Activated CD8-positive, alpha-beta memory T cell treated with anti-CD3 and anti-CD28 coated beads, Interleukin-2, amount 50 U/mL, for 24 hours (primary cell): ENCODE results near the gene SARM1.

Experiments
- DNase-seq: peaks from one replicate; pipeline ENCODE4 v3.0.0-alpha.2; 2020; ENCODE audit errors: extremely low read depth

The SARM1 gene

GRCh38 chr17:28368915-28369683 lies 2.4 kb upstream of the SARM1 start:
- no peak for DNase-seq

GRCh38 chr17:28369684-28370034 lies 1.8 kb upstream of the SARM1 start:
- no peak for DNase-seq

GRCh38 chr17:28370035-28370743 lies 1.3 kb upstream of the SARM1 start, which contains the start of gene VTN:
VTN (minus strand) TSS chr17:28370307; CDS start chr17:28370203, 104 bp downstream.
- no peak for DNase-seq

GRCh38 chr17:28370744-28371103 lies 770 bp upstream of the SARM1 start:
- DNase-seq, result no peak

- no peak for DNase-seq
Measured at GRCh38 chr17:28372203-28372944, 880 bp downstream of the SARM1 start.

GRCh38 chr17:28372945-28373274 lies 1.4 kb downstream of the SARM1 start:
- no peak for DNase-seq

- no peak for DNase-seq
Measured at GRCh38 chr17:28379814-28380801, 8.6 kb downstream of the SARM1 start.

GRCh38 chr17:28381141-28381825 lies 9.8 kb downstream of the SARM1 start:
- DNase-seq, result no peak

GRCh38 chr17:28384281-28385036 lies 13.0 kb downstream of the SARM1 start:
- DNase-seq, result peak; percentile 36

- DNase-seq, result no peak
Measured at GRCh38 chr17:28385037-28385400, 13.5 kb downstream of the SARM1 start.

GRCh38 chr17:28385406-28385805 lies 13.9 kb downstream of the SARM1 start:
- DNase-seq, result no peak

- no peak for DNase-seq
Measured at GRCh38 chr17:28386391-28386790, 14.9 kb downstream of the SARM1 start.

- DNase-seq, result no peak
Measured at GRCh38 chr17:28388106-28388505, 16.6 kb downstream of the SARM1 start.

- DNase-seq, result no peak
Measured at GRCh38 chr17:28390141-28390540, 18.6 kb downstream of the SARM1 start.

- no peak for DNase-seq
Measured at GRCh38 chr17:28390563-28390962, 19.1 kb downstream of the SARM1 start.

- DNase-seq, result no peak
Measured at GRCh38 chr17:28390984-28391383, 19.5 kb downstream of the SARM1 start.

- DNase-seq, result no peak
Measured at GRCh38 chr17:28391401-28391800, 19.9 kb downstream of the SARM1 start.

GRCh38 chr17:28392491-28392890 lies 21.0 kb downstream of the SARM1 start:
- DNase-seq, result no peak

- no peak for DNase-seq
Measured at GRCh38 chr17:28394337-28395116, 23.0 kb downstream of the SARM1 start.

GRCh38 chr17:28395426-28395825 lies 23.9 kb downstream of the SARM1 start:
- DNase-seq, result no peak
